Stimulated activated CD8-positive, alpha-beta memory T cell treated with anti-CD3 and anti-CD28 coated beads, Interleukin-4, amount 100 ng/mL, for 48 hours (primary cell): ENCODE data around the gene SLC11A1.

Source experiments
- DNase-seq: peaks from one replicate; pipeline ENCODE4 v3.0.0-alpha.2; 2020

The SLC11A1 gene

GRCh38 chr2:218381916-218382366 is at the start of gene SLC11A1:
Gene SLC11A1 (plus strand): TSS chr2:218382273. CDS start chr2:218382369, 96 bp downstream.
- DNase-seq: no peak

GRCh38 chr2:218332288-218332687 is 49.8 kb upstream of the SLC11A1 start:
- no peak for DNase-seq

GRCh38 chr2:218332920-218333645 is 49.0 kb upstream of the SLC11A1 start:
- no peak for DNase-seq

GRCh38 chr2:218334531-218334930 is 47.5 kb upstream of the SLC11A1 start:
- no peak for DNase-seq

GRCh38 chr2:218340656-218341055 is 41.4 kb upstream of the SLC11A1 start:
- DNase-seq: no peak

GRCh38 chr2:218341381-218341780 is 40.7 kb upstream of the SLC11A1 start:
- no peak for DNase-seq

GRCh38 chr2:218342837-218343236 is 39.2 kb upstream of the SLC11A1 start:
- DNase-seq: no peak

GRCh38 chr2:218343591-218343990 is 38.5 kb upstream of the SLC11A1 start:
- DNase-seq: no peak

- DNase-seq: no peak
Observed at GRCh38 chr2:218344090-218344754, 37.9 kb upstream of the SLC11A1 start.

- DNase-seq: no peak
Observed at GRCh38 chr2:218344755-218345417, 37.2 kb upstream of the SLC11A1 start.

GRCh38 chr2:218345491-218346236 is 36.4 kb upstream of the SLC11A1 start:
- no peak for DNase-seq

GRCh38 chr2:218347172-218347571 is 34.9 kb upstream of the SLC11A1 start:
- no peak for DNase-seq

GRCh38 chr2:218354045-218354444 is 28.0 kb upstream of the SLC11A1 start:
- no peak for DNase-seq

GRCh38 chr2:218354850-218355443 is 27.1 kb upstream of the SLC11A1 start:
- DNase-seq: no peak

- no peak for DNase-seq
Observed at GRCh38 chr2:218357236-218358177, 24.6 kb upstream of the SLC11A1 start.

GRCh38 chr2:218360453-218360852 is 21.6 kb upstream of the SLC11A1 start:
- DNase-seq: no peak

- no peak for DNase-seq
Observed at GRCh38 chr2:218362606-218363005, 19.5 kb upstream of the SLC11A1 start.

GRCh38 chr2:218363736-218364135 is 18.3 kb upstream of the SLC11A1 start:
- DNase-seq: no peak

- no peak for DNase-seq
Observed at GRCh38 chr2:218364196-218364595, 17.9 kb upstream of the SLC11A1 start.

GRCh38 chr2:218366621-218367414 is 15.3 kb upstream of the SLC11A1 start:
- DNase-seq: no peak
